Left lung (tissue), 10 donors: Measurements from ENCODE around the gene MED12L. TPM values are rescaled to one million over a fixed set of nuclear protein-coding genes. Genes with fewer than 3 reads are reported as not detected.

Source experiments
- ATAC-seq: fragments of 200-7000 bp; cut with Tn5 transposase; one replicate; pipeline ENCODE4 v1.9.1; 2020; ENCODE audit warnings: moderate library complexity
- DNase-seq, 4 donors: peaks; one replicate each; pipeline ENCODE4 v3.0.0-alpha.2; 2013 to 2020
- H3K27ac ChIP-seq, 2 donors: fragments of 200-600 bp; sonication (generic) in 1 of 2; one replicate each; pipeline versions ENCODE4 v1.5.0 to v1.8.0; 2020 to 2021
- H3K27me3 ChIP-seq, 2 donors: fragments of 200-600 bp; sonication (generic) in 1 of 2; one replicate each; pipeline versions ENCODE4 v1.5.0 to v1.8.0; 2020 to 2021
- H3K36me3 ChIP-seq, 2 donors: fragments of 200-600 bp; sonication (generic) in 1 of 2; one replicate each; pipeline versions ENCODE4 v1.5.0 to v1.8.0; 2020 to 2021
- H3K4me1 ChIP-seq, 2 donors: fragments of 200-600 bp; one replicate each; pipeline ENCODE4 v1.8.0; 2021
- H3K4me3 ChIP-seq, 2 donors: fragments of 200-600 bp; sonication (generic) in 1 of 2; one replicate each; pipeline versions ENCODE4 v1.5.0 to v1.8.0; 2020 to 2021; ENCODE audit warnings: mild to moderate bottlenecking in 1 of 2
- H3K9me3 ChIP-seq, 2 donors: fragments of 200-600 bp; sonication (generic) in 1 of 2; one replicate each; pipeline versions ENCODE4 v1.5.0 to v1.8.0; 2020 to 2021
- intact Hi-C, 2 donors: fragments of 100-400 bp; cut with DNase I; formaldehyde crosslinking; loops; one replicate each; pipeline versions ENCODE4 v1.11.2 to v1.14.2; 2022
- polyA plus RNA-seq, 6 donors: library from polyadenylated mRNA; unstranded; fragments of 120-200 nt; gene quantifications; one replicate each; pipeline ENCODE4 v1.2.1, GENCODE V29; 2013; ENCODE audit not compliant: insufficient read length in 6 of 6
- total RNA-seq, 2 donors: library from RNA; stranded (reverse); fragmentation: NEBNext Ultra II Directional; extraction: Animal tissue kit (Norgen Biotek cat#: 25700); gene quantifications; one replicate each; pipeline ENCODE4 v1.2.1, GENCODE V29; 2021
- TF ChIP-seq, protein P1 (sequence below), 2 donors: fragments of 200-600 bp; sonication (generic) in 1 of 2; IDR thresholded peaks; one replicate each; pipeline versions ENCODE4 v1.5.0 to v1.8.0; 2021; ENCODE audit warnings: antibody characterized with exemption in 2 of 2
- donor health status: DM: no; HTN: yes; CAD: no.
- donor health status: DM: no; HTN: no; CAD: no.

MED12L gene
- total and polyA plus RNA-seq, 8 donors = 0.66 to 1.0 (median 0.77) TPM

DNA sequence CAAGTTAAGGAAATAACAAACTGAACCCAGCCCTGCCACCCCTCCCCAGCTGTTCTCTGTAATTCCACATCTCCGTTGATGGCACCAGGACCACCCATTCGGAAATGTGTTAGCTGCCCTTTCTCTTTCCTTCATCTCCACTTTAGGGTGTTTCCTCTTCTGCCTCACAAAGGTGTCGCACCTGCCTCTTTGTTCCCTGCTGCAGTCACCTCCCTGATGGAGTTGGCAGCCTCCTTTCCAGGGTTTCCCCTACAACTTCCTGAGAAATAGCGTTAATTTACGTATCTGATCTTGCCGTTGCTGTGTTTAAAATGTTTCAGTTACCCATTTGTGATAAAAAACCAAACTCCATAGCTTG is 60.2 kb downstream of the MED12L start:
- H3K4me1 ChIP-seq = peaks cover 0 to 13% of the 10 kb centered on the region in 2 donors
- no peaks in the 10 kb centered on the region for H3K9me3 ChIP-seq
- H3K36me3 ChIP-seq = no peaks in the 10 kb centered on the region
- no peak for DNase-seq
- ATAC-seq = no peak
- intact Hi-C loops = no loop called here
- no peak overlapping the region for H3K4me3 ChIP-seq
- TF ChIP-seq, protein P1, sequence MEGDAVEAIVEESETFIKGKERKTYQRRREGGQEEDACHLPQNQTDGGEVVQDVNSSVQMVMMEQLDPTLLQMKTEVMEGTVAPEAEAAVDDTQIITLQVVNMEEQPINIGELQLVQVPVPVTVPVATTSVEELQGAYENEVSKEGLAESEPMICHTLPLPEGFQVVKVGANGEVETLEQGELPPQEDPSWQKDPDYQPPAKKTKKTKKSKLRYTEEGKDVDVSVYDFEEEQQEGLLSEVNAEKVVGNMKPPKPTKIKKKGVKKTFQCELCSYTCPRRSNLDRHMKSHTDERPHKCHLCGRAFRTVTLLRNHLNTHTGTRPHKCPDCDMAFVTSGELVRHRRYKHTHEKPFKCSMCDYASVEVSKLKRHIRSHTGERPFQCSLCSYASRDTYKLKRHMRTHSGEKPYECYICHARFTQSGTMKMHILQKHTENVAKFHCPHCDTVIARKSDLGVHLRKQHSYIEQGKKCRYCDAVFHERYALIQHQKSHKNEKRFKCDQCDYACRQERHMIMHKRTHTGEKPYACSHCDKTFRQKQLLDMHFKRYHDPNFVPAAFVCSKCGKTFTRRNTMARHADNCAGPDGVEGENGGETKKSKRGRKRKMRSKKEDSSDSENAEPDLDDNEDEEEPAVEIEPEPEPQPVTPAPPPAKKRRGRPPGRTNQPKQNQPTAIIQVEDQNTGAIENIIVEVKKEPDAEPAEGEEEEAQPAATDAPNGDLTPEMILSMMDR (IDR thresholded peaks at IDR 0.05) = no peak
- peaks cover 4 to 11% of the 10 kb centered on the region in 2 donors for H3K27me3 ChIP-seq
- H3K27ac ChIP-seq = no peak overlapping the region

DNA sequence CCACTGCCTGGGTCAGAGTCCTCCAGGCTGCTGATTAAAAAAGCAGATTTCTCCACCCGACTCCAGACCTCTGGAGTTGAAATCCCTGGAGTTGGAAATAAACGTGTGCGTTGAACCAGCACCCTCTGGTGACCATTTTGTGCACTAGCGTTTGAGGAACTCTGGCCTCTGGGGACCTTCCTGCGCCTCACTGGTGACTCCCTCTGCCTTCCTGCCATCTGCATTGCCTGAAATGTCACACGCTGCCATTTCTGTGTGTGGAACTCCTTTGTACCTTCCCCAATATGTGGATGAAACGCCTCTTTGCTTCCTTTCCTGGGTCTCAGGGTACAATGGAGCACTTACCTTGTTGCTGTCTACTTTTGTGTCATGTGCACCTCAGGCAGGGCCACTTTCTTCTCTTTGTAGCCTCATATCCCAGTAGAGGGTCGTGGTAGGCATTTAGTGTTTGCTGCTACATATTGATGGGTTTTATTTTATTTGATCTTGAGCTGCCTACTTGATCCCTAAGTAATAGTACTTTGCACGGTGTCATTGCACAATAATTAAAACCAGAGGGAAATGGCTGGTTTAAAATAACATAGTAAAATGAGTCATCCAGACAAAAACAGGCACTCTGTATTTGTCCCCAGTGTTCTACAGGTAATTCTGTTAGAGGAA is 60.7 kb downstream of the MED12L start:
- DNase-seq (peak in 3 of 4 donors; percentile 66 to 82 (median 68)), ATAC-seq (peak; percentile 100)
- H3K9me3 ChIP-seq = no peaks in the 10 kb centered on the region
- peaks cover 4 to 11% of the 10 kb centered on the region in 2 donors for H3K27me3 ChIP-seq
- no peak overlapping the region for H3K27ac ChIP-seq
- TF ChIP-seq, protein P1 (IDR thresholded peaks at IDR 0.05) = peak; percentile 81 to 88
- intact Hi-C loops = no loop called here
- peaks cover 0 to 13% of the 10 kb centered on the region in 2 donors for H3K4me1 ChIP-seq
- H3K4me3 ChIP-seq = no peak overlapping the region
- no peaks in the 10 kb centered on the region for H3K36me3 ChIP-seq

DNA sequence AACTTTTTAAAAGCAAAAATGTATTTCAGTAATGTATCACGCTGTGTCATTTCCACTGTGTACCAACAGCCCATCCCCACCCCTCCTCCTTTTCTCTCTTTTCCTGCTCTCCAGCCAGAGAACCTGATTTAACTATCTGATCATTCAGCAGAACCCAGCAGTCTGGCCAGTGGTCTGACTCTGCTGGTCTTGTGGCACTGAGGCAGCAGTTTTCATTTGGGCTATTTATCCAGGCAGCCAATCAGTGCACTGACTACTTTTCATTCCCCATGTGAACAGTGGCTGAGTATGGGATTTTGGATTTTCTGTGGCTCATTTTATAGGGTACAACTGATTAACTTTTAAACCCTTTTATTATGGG is 61.2 kb downstream of the MED12L start:
- Histone ChIP-seq H3K9me3 (no peaks in the 10 kb centered on the region), H3K27ac (no peak overlapping the region), H3K27me3 (peaks cover 4 to 11% of the 10 kb centered on the region in 2 donors), H3K36me3 (no peaks in the 10 kb centered on the region), H3K4me1 (peaks cover 0 to 13% of the 10 kb centered on the region in 2 donors), H3K4me3 (no peak overlapping the region)
- peak; percentile 39 for ATAC-seq
- intact Hi-C loops = no loop called here
- no peak for DNase-seq
- TF ChIP-seq, protein P1 (IDR thresholded peaks at IDR 0.05) = no peak

DNA sequence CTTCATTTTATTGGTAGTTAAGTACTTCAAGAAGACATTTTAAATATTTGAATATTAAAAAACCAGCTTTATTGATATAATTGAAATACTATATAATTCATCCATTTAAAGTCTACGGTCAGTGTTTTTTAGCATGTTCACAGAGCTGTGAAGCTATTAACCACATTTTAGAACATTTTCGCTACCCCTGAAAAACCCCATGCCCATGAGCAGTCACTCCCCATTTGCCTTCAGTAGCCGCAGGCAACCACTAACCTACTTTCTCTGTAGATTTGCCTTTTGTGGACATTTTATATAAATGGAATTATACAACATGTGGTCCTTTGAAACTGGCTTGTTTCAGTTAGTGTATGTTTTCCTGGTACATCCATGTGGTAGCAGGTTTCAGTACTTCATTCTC is 61.8 kb downstream of the MED12L start:
- ATAC-seq (no peak), DNase-seq (no peak)
- no peak overlapping the region for H3K4me3 ChIP-seq
- peaks cover 4 to 11% of the 10 kb centered on the region in 2 donors for H3K27me3 ChIP-seq
- peaks cover 0 to 13% of the 10 kb centered on the region in 2 donors for H3K4me1 ChIP-seq
- intact Hi-C loops = no loop called here
- H3K36me3 ChIP-seq = no peaks in the 10 kb centered on the region
- no peak overlapping the region for H3K27ac ChIP-seq
- TF ChIP-seq, protein P1 (IDR thresholded peaks at IDR 0.05) = no peak
- no peaks in the 10 kb centered on the region for H3K9me3 ChIP-seq

DNA sequence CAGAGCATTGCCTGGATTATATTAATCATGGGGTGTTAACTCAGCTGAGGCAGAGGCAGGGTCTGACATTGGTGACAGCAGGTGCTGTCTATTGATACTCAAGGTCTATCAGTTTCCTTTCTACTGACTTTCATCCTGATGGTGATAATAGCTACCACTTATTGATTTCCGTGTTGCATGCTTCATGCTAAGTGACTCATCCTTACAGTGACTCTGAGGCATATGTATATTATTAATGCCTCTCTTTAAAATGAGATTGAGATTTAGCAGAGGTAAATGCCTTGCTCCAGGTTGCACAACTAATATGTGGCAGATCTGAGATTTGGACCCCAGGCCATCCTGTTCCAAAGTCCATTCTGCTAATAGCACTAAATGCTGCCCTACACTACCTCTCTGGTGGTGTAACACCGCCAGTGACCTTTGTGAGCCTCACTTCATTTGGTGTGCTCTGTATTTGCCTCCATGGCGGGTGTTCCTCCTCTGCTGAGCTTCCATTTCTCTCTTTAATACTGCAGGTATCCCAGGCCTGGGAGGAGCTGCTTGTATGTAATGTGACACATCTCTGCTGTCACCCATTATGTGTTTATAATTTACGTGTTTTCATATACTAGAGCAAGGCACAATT is 67.1 kb downstream of the MED12L start:
- no peak for DNase-seq
- Histone ChIP-seq H3K4me3 (no peak overlapping the region), H3K9me3 (no peaks in the 10 kb centered on the region), H3K27me3 (peaks cover 0 to 4% of the 10 kb centered on the region in 2 donors), H3K4me1 (no peaks in the 10 kb centered on the region), H3K27ac (no peak overlapping the region), H3K36me3 (no peaks in the 10 kb centered on the region)
- intact Hi-C loops = no loop called here
- ATAC-seq = no peak
- TF ChIP-seq, protein P1 (IDR thresholded peaks at IDR 0.05) = no peak
